Heart left ventricle (tissue), 16 donors: ENCODE measurements around the gene KRT37. TPM values are rescaled to one million over a fixed set of nuclear protein-coding genes. Genes with fewer than 3 reads are reported as not detected.

Experiments
- ATAC-seq, 4 donors: fragments of 200-7000 bp; cut with Tn5 transposase; one replicate each; pipeline ENCODE4 v1.9.1; 2020 to 2022; ENCODE audit warnings: moderate library complexity in 4 of 4, mild to moderate bottlenecking in 3 of 4, moderate number of reproducible peaks in 1 of 4
- DNase-seq, 5 donors: peaks; one replicate each; pipeline ENCODE4 v3.0.0-alpha.2; 2020
- H3K27ac ChIP-seq, 12 donors: fragments of 200-600 bp; sonication (generic) in 4 of 12; one replicate each; pipeline versions ENCODE4 v1.5.0 to v1.8.0; 2016 to 2022; ENCODE audit warnings: mild to moderate bottlenecking in 2 of 12
- H3K27me3 ChIP-seq, 9 donors: fragments of 200-600 bp; sonication (generic) in 2 of 9; one replicate each; pipeline versions ENCODE4 v1.5.1 to v1.8.0; 2016 to 2022; ENCODE audit warnings: mild to moderate bottlenecking in 3 of 9
- H3K36me3 ChIP-seq, 9 donors: fragments of 200-600 bp; sonication (generic) in 2 of 9; one replicate each; pipeline versions ENCODE4 v1.5.0 to v1.8.0; 2018 to 2022; ENCODE audit warnings: mild to moderate bottlenecking in 2 of 9
- H3K4me1 ChIP-seq, 12 donors: fragments of 200-600 bp; sonication (generic) in 4 of 12; one replicate each; pipeline versions ENCODE4 v1.5.0 to v1.8.0; 2016 to 2022; ENCODE audit warnings: mild to moderate bottlenecking in 3 of 12
- H3K4me3 ChIP-seq, 12 donors: fragments of 200-600 bp; sonication (generic) in 4 of 12; one replicate each; pipeline versions ENCODE4 v1.5.0 to v1.8.0; 2017 to 2022; ENCODE audit warnings: mild to moderate bottlenecking in 9 of 12, moderate library complexity in 4 of 12
- H3K9me3 ChIP-seq, 12 donors: fragments of 200-600 bp; sonication (generic) in 4 of 12; one replicate each; pipeline versions ENCODE4 v1.5.0 to v1.8.0; 2016 to 2022; ENCODE audit warnings: mild to moderate bottlenecking in 1 of 12
- POLR2A ChIP-seq, 2 donors: fragments of 450-650 bp; IDR thresholded peaks; one replicate each; pipeline ENCODE4 v1.6.1; 2017; ENCODE audit warnings: antibody characterized with exemption in 2 of 2, mild to moderate bottlenecking in 2 of 2, moderate library complexity in 2 of 2
- WGBS, 4 donors: extraction: QIAGEN DNeasy Blood & Tissue Kit in 2 of 4; methylation state at CpG; one replicate each; pipeline versions ENCODE4 v1.1.5 to v1.1.7; 2013 to 2018; 5-methylcytosine and 5-hydroxymethylcytosine counted together
- intact Hi-C, 10 donors: fragments of 100-400 bp; cut with DNase I; formaldehyde crosslinking; loops; one replicate each; pipeline versions ENCODE4 v1.11.1 to v1.14.2; 2022
- polyA plus RNA-seq, 2 donors: library from polyadenylated mRNA; stranded (reverse); fragments of 200-250 nt; gene quantifications; one replicate each; pipeline ENCODE4 v1.2.3, GENCODE V29; 2013
- total RNA-seq, 9 donors: library from RNA; depleted of rRNA in 2 of 9; stranded (reverse); fragments of >200 nt in 2 of 9; fragmentation: NEBNext Ultra II Directional in 3 of 9; extraction: Animal tissue kit (Norgen Biotek cat#: 25700) in 3 of 9; gene quantifications; one replicate each; pipeline versions ENCODE4 v1.1.0 to v1.2.4, GENCODE V29; 2016 to 2023
- TF ChIP-seq, protein P1 (sequence below), 12 donors: fragments of 200-600 bp; sonication (generic) in 4 of 12; IDR thresholded peaks; one replicate each; pipeline versions ENCODE4 v1.5.0 to v1.8.0; 2018 to 2022; ENCODE audit warnings: antibody characterized with exemption in 12 of 12, mild to moderate bottlenecking in 5 of 12
- donor health status: ischemic (EF 13 %, LVEDD 7.1; RV severe dilation, severe dysfunction).
- donor health status: healthy with polysubstance abuse.
- donor health status: DM: no; HTN: yes; CAD: no.
- donor health status: DM: no; HTN: no; CAD: no.
- donor health status: ischemic (EF 25% LVEDD 6.9; RV normal size, moderate dysfunction).
- donor health status: ischemic (EF 25% LVEDD 5.7; RV mildly dilated, moderate dysfunction).
- donor health status: healthy.
- donor health status: DM: yes; HTN: yes; CAD: no.
- donor health status: ischemic (EF 35%, LVEDD 5.7; RV mildly dilated, moderate dysfunction).
- donor health status: nonischemic (EF 11% LVEDD 7.7; RV severe dilation, severe dysfunction).
- donor health status: DM: yes; HTN: yes; CAD: no.
- donor health status: PGD.
- donor health status: ischemic (EF 29% LVEDD 5.4; RV normal size, mild dysfunction).
- donor health status: nonischemic (EF 23%, LVEDD 6.1; RV moderate dilation, normal function).

KRT37 gene
- total and polyA plus RNA-seq, 11 donors, result not detected

- TF ChIP-seq POLR2A (IDR thresholded peaks at IDR 0.05), result no peak
- TF ChIP-seq, protein P1, sequence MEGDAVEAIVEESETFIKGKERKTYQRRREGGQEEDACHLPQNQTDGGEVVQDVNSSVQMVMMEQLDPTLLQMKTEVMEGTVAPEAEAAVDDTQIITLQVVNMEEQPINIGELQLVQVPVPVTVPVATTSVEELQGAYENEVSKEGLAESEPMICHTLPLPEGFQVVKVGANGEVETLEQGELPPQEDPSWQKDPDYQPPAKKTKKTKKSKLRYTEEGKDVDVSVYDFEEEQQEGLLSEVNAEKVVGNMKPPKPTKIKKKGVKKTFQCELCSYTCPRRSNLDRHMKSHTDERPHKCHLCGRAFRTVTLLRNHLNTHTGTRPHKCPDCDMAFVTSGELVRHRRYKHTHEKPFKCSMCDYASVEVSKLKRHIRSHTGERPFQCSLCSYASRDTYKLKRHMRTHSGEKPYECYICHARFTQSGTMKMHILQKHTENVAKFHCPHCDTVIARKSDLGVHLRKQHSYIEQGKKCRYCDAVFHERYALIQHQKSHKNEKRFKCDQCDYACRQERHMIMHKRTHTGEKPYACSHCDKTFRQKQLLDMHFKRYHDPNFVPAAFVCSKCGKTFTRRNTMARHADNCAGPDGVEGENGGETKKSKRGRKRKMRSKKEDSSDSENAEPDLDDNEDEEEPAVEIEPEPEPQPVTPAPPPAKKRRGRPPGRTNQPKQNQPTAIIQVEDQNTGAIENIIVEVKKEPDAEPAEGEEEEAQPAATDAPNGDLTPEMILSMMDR (IDR thresholded peaks at IDR 0.05), result no peak
- 88 to 94% (median 93%) methylated on average over 3 to 4 of the region's 4 CpGs for WGBS, 4 donors
- ATAC-seq (no peak), DNase-seq (no peak)
- Histone ChIP-seq H3K27me3 (no peaks in the 10 kb centered on the region), H3K27ac (no peak overlapping the region), H3K36me3 (no peaks in the 10 kb centered on the region), H3K4me3 (no peak overlapping the region), H3K9me3 (no peaks in the 10 kb centered on the region), H3K4me1 (peaks cover 0 to 14% (median 4%) of the 10 kb centered on the region in 12 donors)
- intact Hi-C loops, result no loop called here
Measured at GRCh38 chr17:41419716-41420115, 4.7 kb downstream of the KRT37 start.

GRCh38 chr17:41418116-41418860 is 6.1 kb downstream of the KRT37 start:
- DNase-seq, result no peak
- Histone ChIP-seq H3K27me3 (no peaks in the 10 kb centered on the region), H3K4me1 (peaks cover 0 to 14% (median 4%) of the 10 kb centered on the region in 12 donors), H3K9me3 (no peaks in the 10 kb centered on the region), H3K36me3 (no peaks in the 10 kb centered on the region), H3K27ac (no peak overlapping the region), H3K4me3 (no peak overlapping the region)
- WGBS, 4 donors, result 88 to 93% (median 90%) methylated on average over 7 of the region's 7 CpGs
- ATAC-seq, result no peak
- intact Hi-C loops, result no loop called here
- TF ChIP-seq, protein P1 (IDR thresholded peaks at IDR 0.05), result no peak
- no peak for TF ChIP-seq POLR2A (IDR thresholded peaks at IDR 0.05)

DNA sequence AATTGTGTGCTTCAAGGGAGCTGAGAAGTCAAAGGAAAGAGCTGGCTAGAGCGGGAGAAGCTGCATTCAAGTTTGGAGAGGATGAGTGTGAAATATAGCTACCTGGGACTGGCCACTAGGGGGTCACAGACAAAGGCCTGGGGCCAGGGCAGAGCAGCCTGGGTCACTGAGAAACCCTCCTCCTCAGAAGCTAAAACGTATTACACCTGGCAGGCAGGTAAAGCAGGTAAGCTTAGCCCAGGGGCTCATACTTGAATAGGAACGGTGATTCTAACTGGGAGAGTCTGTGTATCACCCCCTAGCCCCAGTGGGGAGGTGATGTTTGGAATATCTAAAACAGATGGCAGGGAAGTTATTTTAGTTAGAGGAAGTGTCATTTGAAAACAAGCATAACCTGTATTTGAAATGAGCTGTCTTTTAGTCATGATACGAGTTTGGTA is 6.8 kb downstream of the KRT37 start:
- ATAC-seq, result no peak
- WGBS, 4 donors, result 33 to 48% (median 42%) methylated on average over 4 of the region's 4 CpGs
- H3K4me3 ChIP-seq, result no peak overlapping the region
- TF ChIP-seq POLR2A (IDR thresholded peaks at IDR 0.05), result no peak
- TF ChIP-seq, protein P1 (IDR thresholded peaks at IDR 0.05), result peak in 3 of 12 donors; percentile 5 to 8 (median 7)
- no peak for DNase-seq
- no peaks in the 10 kb centered on the region for H3K9me3 ChIP-seq
- H3K27ac ChIP-seq, result no peak overlapping the region
- H3K27me3 ChIP-seq, result no peaks in the 10 kb centered on the region
- H3K36me3 ChIP-seq, result no peaks in the 10 kb centered on the region
- peaks cover 0 to 14% (median 4%) of the 10 kb centered on the region in 12 donors for H3K4me1 ChIP-seq
- intact Hi-C loops, result no loop called here

DNA sequence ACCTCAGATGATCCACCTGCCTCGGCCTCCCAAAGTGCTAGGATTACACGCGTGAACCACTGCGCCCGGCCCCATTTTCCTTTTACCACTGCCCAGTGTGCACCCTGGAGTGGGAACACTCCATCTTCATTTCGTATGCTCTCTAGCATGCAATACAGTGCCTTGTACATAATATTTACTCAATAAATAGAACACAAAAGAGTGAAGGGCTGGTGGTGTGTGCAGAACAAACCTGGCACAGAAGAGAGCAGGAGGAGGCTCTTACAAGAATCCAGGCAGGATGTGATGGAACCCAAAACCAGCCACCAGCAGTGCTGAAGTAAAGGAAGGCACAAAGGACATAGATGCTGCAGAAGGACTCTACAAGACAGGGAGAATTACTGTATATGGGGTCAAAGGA is 7.3 kb downstream of the KRT37 start:
- intact Hi-C loops, result no loop called here
- WGBS, 4 donors, result 93 to 97% (median 96%) methylated on average over 6 of the region's 6 CpGs

More for the DNA sequence above, 7.3 kb downstream of the KRT37 start:
- no peaks in the 10 kb centered on the region for H3K36me3 ChIP-seq
- DNase-seq (no peak), ATAC-seq (no peak)
- H3K27me3 ChIP-seq, result no peaks in the 10 kb centered on the region
- H3K4me1 ChIP-seq, result peaks cover 0 to 14% (median 4%) of the 10 kb centered on the region in 12 donors
- no peak overlapping the region for H3K4me3 ChIP-seq
- H3K9me3 ChIP-seq, result no peaks in the 10 kb centered on the region
- no peak for TF ChIP-seq POLR2A (IDR thresholded peaks at IDR 0.05)
- TF ChIP-seq, protein P1 (IDR thresholded peaks at IDR 0.05), result no peak
- H3K27ac ChIP-seq, result no peak overlapping the region
